ENCODE measurements around the gene TLE1.

DNA sequence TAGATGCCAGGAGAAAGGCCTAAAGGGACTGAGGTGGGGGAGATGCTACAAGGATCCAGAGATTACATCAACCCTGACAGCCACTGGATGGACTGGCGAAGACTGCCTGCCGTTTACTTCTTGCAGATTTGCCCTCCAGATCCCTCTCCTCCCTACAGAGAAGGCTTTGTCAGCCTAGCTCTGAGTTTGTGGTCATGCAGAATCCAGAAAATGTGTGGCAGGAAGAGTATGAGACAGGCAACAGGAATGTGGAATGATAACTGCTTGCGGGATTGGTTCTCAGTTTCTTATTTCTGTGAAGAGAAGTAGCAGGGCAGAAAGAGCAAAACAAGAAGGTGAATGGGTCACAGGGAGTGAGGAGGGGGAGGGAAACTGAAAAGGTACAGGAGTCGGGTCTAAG, 129.6 kb downstream of the TLE1 start:
- TF ChIP-seq CTCF (IDR thresholded peaks at IDR 0.05): no peak
- TF ChIP-seq POLR2A (IDR thresholded peaks at IDR 0.05): no peak
- no peak for TF ChIP-seq POLR2AphosphoS5 (IDR thresholded peaks at IDR 0.05; ENCODE audit: insufficient read depth in 1 of 2, low read depth in 1 of 2)
